Esophagus muscularis mucosa (tissue), 2 donors: ENCODE measurements around the gene EXOC3L4.

Source experiments
- POLR2A ChIP-seq: fragments of 450-650 bp; IDR thresholded peaks from one replicate; pipeline ENCODE4 v1.6.1; 2017; ENCODE audit warnings: antibody characterized with exemption, moderate library complexity, mild to moderate bottlenecking, low read depth
- POLR2AphosphoS5 ChIP-seq, 2 donors: sonication (generic); formaldehyde crosslinking; IDR thresholded peaks; one replicate each; pipeline ENCODE4 v1.6.1; 2017; ENCODE audit warnings: antibody characterized with exemption in 2 of 2

GRCh38 chr14:103067231-103067954 lies 27.1 kb upstream of the EXOC3L4 start:
- no peak for TF ChIP-seq POLR2A
- peak in 1 of 2 donors; percentile 13 for TF ChIP-seq POLR2AphosphoS5 (IDR thresholded peaks at IDR 0.05)
